ENCODE results near the gene CYP27B1. TPM values are rescaled to one million over a fixed set of nuclear protein-coding genes. Genes with fewer than 3 reads are reported as not detected.
"Not testable (repeated sequence)": the region's sequence is repeated elsewhere in the genome, so short reads cannot be mapped to it uniquely, and the experiment has no call there.

CYP27B1 gene
- total and polyA plus RNA-seq, 9 donors: 0.51 to 1.3 (median 1.1) TPM

DNA sequence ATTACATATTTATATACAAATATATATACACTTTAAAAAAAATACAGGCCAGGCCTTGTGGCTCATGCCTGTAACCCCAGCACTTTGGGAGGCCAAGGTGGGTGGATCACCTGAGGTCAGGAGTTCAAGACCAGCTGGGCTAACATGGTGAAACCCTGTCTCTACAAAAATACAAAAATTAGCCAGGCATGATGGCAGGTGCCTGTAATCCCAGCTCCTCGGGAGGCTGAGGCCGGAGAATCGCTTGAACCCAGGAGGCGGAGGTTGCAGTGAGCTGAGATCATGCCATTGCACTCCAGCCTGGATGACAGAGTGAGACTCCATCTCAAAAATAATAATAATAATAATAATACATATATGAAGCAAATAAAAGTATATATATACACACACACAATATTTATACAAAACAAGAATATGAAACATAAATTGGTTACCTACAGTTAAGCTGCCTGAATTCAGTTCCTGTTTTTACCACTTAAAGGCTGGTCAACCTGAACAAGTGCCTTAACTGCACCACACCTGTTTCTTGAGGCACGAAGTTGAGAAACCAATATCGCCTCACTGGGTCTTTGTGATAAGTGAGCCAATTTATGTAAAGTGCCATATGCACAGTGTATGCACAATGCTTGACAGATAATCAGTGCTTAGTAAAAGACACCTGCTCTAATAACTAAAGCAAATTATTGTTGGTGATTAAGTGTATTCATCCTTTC lies 51.7 kb downstream of the CYP27B1 start:
- 100% methylated on average over 1 of the region's 6 CpGs for WGBS (ENCODE audit: insufficient coverage)
- peaks cover 66% of the 10 kb centered on the region for H3K36me3 ChIP-seq (ENCODE audit: control insufficient read depth, insufficient read depth, low read length)
- H3K27ac ChIP-seq (ENCODE audit: low read length); H3K4me1 ChIP-seq (ENCODE audit: control insufficient read depth, insufficient read depth, low read length); H3K27me3 ChIP-seq (ENCODE audit: control insufficient read depth, insufficient read depth, low read length); H3K4me3 ChIP-seq (ENCODE audit: low read length); H3K9me3 ChIP-seq (replicated peaks; ENCODE audit: control insufficient read depth, low read depth, low read length); DNase-seq: not testable (repeated sequence)

DNA sequence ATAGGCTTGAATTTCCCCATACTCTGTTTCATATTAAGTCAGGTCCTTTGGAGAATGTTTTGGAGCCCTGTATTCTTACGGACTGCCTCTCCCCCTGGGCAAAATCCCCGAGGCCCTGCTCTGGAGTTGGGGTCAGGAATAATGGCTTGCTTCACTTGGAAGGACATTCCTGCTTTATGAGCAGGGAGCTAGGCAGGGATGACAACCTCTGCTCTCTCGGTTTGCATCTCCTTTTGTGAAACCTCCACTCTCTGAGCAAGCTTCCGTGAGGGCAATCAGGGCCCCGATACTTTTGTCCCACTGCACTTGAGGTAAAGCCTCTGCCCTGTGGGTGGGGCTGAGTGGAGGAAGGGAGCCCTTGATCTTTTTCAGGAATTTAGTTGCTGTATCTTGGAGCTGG lies 53.7 kb downstream of the CYP27B1 start:
- Histone ChIP-seq H3K27me3 (ENCODE audit: control insufficient read depth, insufficient read depth, low read length) (no peaks in the 10 kb centered on the region), H3K4me1 (ENCODE audit: control insufficient read depth, insufficient read depth, low read length) (no peaks in the 10 kb centered on the region), H3K4me3 (ENCODE audit: low read length) (no peak overlapping the region), H3K9me3 (replicated peaks; ENCODE audit: control insufficient read depth, low read depth, low read length) (no peaks in the 10 kb centered on the region), H3K27ac (ENCODE audit: low read length) (no peak overlapping the region), H3K36me3 (ENCODE audit: control insufficient read depth, insufficient read depth, low read length) (peaks cover 48% of the 10 kb centered on the region)
- no peak for DNase-seq
- WGBS (ENCODE audit: insufficient coverage): 69% methylated on average over 4 of the region's 5 CpGs

DNA sequence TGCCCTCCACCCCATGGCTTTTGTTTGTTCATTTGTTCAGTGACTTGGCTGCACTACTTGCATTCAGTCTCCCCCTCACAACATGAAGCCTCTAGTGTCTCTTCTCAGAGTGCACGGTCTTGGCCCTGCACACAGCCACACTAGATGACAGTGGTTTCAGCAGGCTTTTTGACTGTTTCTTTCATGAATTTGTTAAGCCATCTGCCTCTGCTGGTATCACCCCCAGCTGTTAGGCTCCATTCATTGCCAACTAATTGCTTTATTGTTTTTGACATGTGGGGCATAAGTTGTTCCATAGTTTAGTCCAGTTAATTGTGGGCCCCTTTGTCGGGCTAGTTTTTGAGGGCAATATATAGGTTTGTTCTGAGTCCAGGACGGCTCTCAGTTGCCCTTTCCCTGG lies 54.2 kb downstream of the CYP27B1 start:
- WGBS (ENCODE audit: insufficient coverage): 74% methylated on average over 3 of the region's 3 CpGs
- H3K9me3 ChIP-seq (replicated peaks; ENCODE audit: control insufficient read depth, low read depth, low read length): no peaks in the 10 kb centered on the region
- no peak overlapping the region for H3K27ac ChIP-seq (ENCODE audit: low read length)
- no peak overlapping the region for H3K4me3 ChIP-seq (ENCODE audit: low read length)
- peaks cover 44% of the 10 kb centered on the region for H3K36me3 ChIP-seq (ENCODE audit: control insufficient read depth, insufficient read depth, low read length)
- H3K4me1 ChIP-seq (ENCODE audit: control insufficient read depth, insufficient read depth, low read length): no peaks in the 10 kb centered on the region
- no peak for DNase-seq
- H3K27me3 ChIP-seq (ENCODE audit: control insufficient read depth, insufficient read depth, low read length): no peaks in the 10 kb centered on the region

Other genes starting within 250 kb of the CYP27B1 start
- gene DDIT3, start 246.6 kb downstream of the CYP27B1 start, total RNA-seq: 28.3 TPM
- 10 to 100 TPM in 7 of 8 donors, 1 to 10 TPM in 1; 9.7 to 17.9 (median 13.1) TPM for gene DDIT3, start 246.6 kb downstream of the CYP27B1 start, polyA plus RNA-seq (ENCODE audit: insufficient read depth in 1 of 8, insufficient read length in 8 of 8, low replicate concordance in 1 of 8)
- 11.0 TPM for gene MBD6, start 244.3 kb downstream of the CYP27B1 start, total RNA-seq
- gene MBD6, start 244.3 kb downstream of the CYP27B1 start, polyA plus RNA-seq (ENCODE audit: insufficient read depth in 1 of 8, insufficient read length in 8 of 8, low replicate concordance in 1 of 8): 10 to 100 TPM; 27.3 to 55.5 (median 33.1) TPM
- gene DCTN2, start 219.9 kb downstream of the CYP27B1 start, total RNA-seq: 108 TPM
- 100 to 1,000 TPM; 139 to 174 (median 155) TPM for gene DCTN2, start 219.9 kb downstream of the CYP27B1 start, polyA plus RNA-seq (ENCODE audit: insufficient read depth in 1 of 8, insufficient read length in 8 of 8, low replicate concordance in 1 of 8)
- gene KIF5A, start 217.0 kb downstream of the CYP27B1 start, total RNA-seq: 0.04 TPM
- under 1 TPM in 7 of 8 donors, not detected in 1; 0.07 to 0.85 (median 0.12) TPM for gene KIF5A, start 217.0 kb downstream of the CYP27B1 start, polyA plus RNA-seq (ENCODE audit: insufficient read depth in 1 of 8, insufficient read length in 8 of 8, low replicate concordance in 1 of 8)
- gene PIP4K2C, start 175.9 kb downstream of the CYP27B1 start, total RNA-seq: 8.9 TPM
- 10 to 100 TPM; 10.2 to 14.3 (median 11.7) TPM for gene PIP4K2C, start 175.9 kb downstream of the CYP27B1 start, polyA plus RNA-seq (ENCODE audit: insufficient read depth in 1 of 8, insufficient read length in 8 of 8, low replicate concordance in 1 of 8)
- 20.5 TPM for gene DTX3, start 162.3 kb downstream of the CYP27B1 start, total RNA-seq
- gene DTX3, start 162.3 kb downstream of the CYP27B1 start, polyA plus RNA-seq (ENCODE audit: insufficient read depth in 1 of 8, insufficient read length in 8 of 8, low replicate concordance in 1 of 8): 10 to 100 TPM; 23.0 to 36.2 (median 29.4) TPM
- gene ARHGEF25, start 155.6 kb downstream of the CYP27B1 start, total RNA-seq: 32.3 TPM
- 10 to 100 TPM; 33.3 to 51.2 (median 40.3) TPM for gene ARHGEF25, start 155.6 kb downstream of the CYP27B1 start, polyA plus RNA-seq (ENCODE audit: insufficient read depth in 1 of 8, insufficient read length in 8 of 8, low replicate concordance in 1 of 8)
- 1.4 TPM for gene B4GALNT1, start 133.9 kb downstream of the CYP27B1 start, total RNA-seq
- 1 to 10 TPM; 1.9 to 2.9 (median 2.4) TPM for gene B4GALNT1, start 133.9 kb downstream of the CYP27B1 start, polyA plus RNA-seq (ENCODE audit: insufficient read depth in 1 of 8, insufficient read length in 8 of 8, low replicate concordance in 1 of 8)
- gene OS9, start 72.9 kb downstream of the CYP27B1 start, total RNA-seq: 146 TPM
- gene OS9, start 72.9 kb downstream of the CYP27B1 start, polyA plus RNA-seq (ENCODE audit: insufficient read depth in 1 of 8, insufficient read length in 8 of 8, low replicate concordance in 1 of 8): 100 to 1,000 TPM; 114 to 169 (median 131) TPM
- 3.2 TPM for gene AGAP2, start 28.3 kb downstream of the CYP27B1 start, total RNA-seq
- gene AGAP2, start 28.3 kb downstream of the CYP27B1 start, polyA plus RNA-seq (ENCODE audit: insufficient read depth in 1 of 8, insufficient read length in 8 of 8, low replicate concordance in 1 of 8): 10 to 100 TPM in 6 of 8 donors, 1 to 10 TPM in 2; 8.8 to 13.1 (median 11.0) TPM
- 26.3 TPM for gene TSPAN31, start 22.0 kb downstream of the CYP27B1 start, total RNA-seq
- gene TSPAN31, start 22.0 kb downstream of the CYP27B1 start, polyA plus RNA-seq (ENCODE audit: insufficient read depth in 1 of 8, insufficient read length in 8 of 8, low replicate concordance in 1 of 8): 10 to 100 TPM; 37.1 to 52.5 (median 45.9) TPM
- gene CDK4, start 14.8 kb downstream of the CYP27B1 start, total RNA-seq: 92.1 TPM
- 100 to 1,000 TPM; 144 to 192 (median 173) TPM for gene CDK4, start 14.8 kb downstream of the CYP27B1 start, polyA plus RNA-seq (ENCODE audit: insufficient read depth in 1 of 8, insufficient read length in 8 of 8, low replicate concordance in 1 of 8)
- gene MARCHF9, start 12.0 kb downstream of the CYP27B1 start, total RNA-seq: 5.6 TPM
- 10 to 100 TPM in 1 of 8 donors, 1 to 10 TPM in 7; 6.8 to 12.0 (median 7.8) TPM for gene MARCHF9, start 12.0 kb downstream of the CYP27B1 start, polyA plus RNA-seq (ENCODE audit: insufficient read depth in 1 of 8, insufficient read length in 8 of 8, low replicate concordance in 1 of 8)
- gene METTL1, start 5.0 kb upstream of the CYP27B1 start, total RNA-seq: 15.3 TPM
- 10 to 100 TPM; 20.2 to 33.6 (median 24.1) TPM for gene METTL1, start 5.0 kb upstream of the CYP27B1 start, polyA plus RNA-seq (ENCODE audit: insufficient read depth in 1 of 8, insufficient read length in 8 of 8, low replicate concordance in 1 of 8)
- gene EEF1AKMT3, start 5.5 kb upstream of the CYP27B1 start, total RNA-seq: 3.9 TPM
- 1 to 10 TPM; 5.6 to 8.7 (median 6.9) TPM for gene EEF1AKMT3, start 5.5 kb upstream of the CYP27B1 start, polyA plus RNA-seq (ENCODE audit: insufficient read depth in 1 of 8, insufficient read length in 8 of 8, low replicate concordance in 1 of 8)
- gene TSFM, start 15.7 kb upstream of the CYP27B1 start, total RNA-seq: 24.2 TPM
- 10 to 100 TPM; 26.2 to 38.6 (median 30.0) TPM for gene TSFM, start 15.7 kb upstream of the CYP27B1 start, polyA plus RNA-seq (ENCODE audit: insufficient read depth in 1 of 8, insufficient read length in 8 of 8, low replicate concordance in 1 of 8)
- 9.0 TPM for gene AVIL, start 51.7 kb upstream of the CYP27B1 start, total RNA-seq
- gene AVIL, start 51.7 kb upstream of the CYP27B1 start, polyA plus RNA-seq (ENCODE audit: insufficient read depth in 1 of 8, insufficient read length in 8 of 8, low replicate concordance in 1 of 8): 10 to 100 TPM in 4 of 8 donors, 1 to 10 TPM in 4; 6.5 to 25.3 (median 10.3) TPM
- gene CTDSP2, start 79.7 kb upstream of the CYP27B1 start, total RNA-seq: 94.3 TPM
- 100 to 1,000 TPM; 153 to 215 (median 195) TPM for gene CTDSP2, start 79.7 kb upstream of the CYP27B1 start, polyA plus RNA-seq (ENCODE audit: insufficient read depth in 1 of 8, insufficient read length in 8 of 8, low replicate concordance in 1 of 8)
- gene ATP23, start 174.5 kb upstream of the CYP27B1 start, total RNA-seq: 12.6 TPM
- 10 to 100 TPM in 3 of 8 donors, 1 to 10 TPM in 5; 5.8 to 14.1 (median 8.0) TPM for gene ATP23, start 174.5 kb upstream of the CYP27B1 start, polyA plus RNA-seq (ENCODE audit: insufficient read depth in 1 of 8, insufficient read length in 8 of 8, low replicate concordance in 1 of 8)

Measured in muscle of leg (tissue), 11 donors.